Activated CD4-positive, alpha-beta T cell treated with anti-CD3 and anti-CD28 coated beads for 1 hour (primary cell): ENCODE data around the gene ICOSLG.
"Not testable (repeated sequence)": the region's sequence is repeated elsewhere in the genome, so short reads cannot be mapped to it uniquely, and the experiment has no call there.

Experiments
- DNase-seq: peaks from one replicate; pipeline ENCODE4 v3.0.0-alpha.2; 2020

The ICOSLG gene

DNA sequence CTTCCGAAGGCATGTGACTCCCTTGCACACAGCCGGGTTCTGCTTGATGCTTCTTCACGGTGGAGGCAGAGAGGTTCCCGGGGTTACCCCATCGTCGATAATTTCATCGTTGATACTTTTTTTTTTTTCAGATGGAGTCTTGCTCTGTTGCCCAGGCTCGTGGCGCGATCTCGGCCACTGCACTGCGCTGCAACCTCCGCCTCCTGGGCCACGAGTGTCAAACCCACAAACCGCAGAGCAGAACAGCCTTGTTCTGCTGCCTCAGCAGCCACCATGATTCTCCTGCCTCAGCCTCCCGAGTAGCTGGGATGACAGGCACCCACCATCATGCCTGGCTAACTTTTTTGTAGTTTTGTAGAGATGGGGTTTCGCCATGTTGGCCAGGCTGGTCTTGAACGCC is 20.1 kb downstream of the ICOSLG start:
- DNase-seq, result not testable (repeated sequence)

DNA sequence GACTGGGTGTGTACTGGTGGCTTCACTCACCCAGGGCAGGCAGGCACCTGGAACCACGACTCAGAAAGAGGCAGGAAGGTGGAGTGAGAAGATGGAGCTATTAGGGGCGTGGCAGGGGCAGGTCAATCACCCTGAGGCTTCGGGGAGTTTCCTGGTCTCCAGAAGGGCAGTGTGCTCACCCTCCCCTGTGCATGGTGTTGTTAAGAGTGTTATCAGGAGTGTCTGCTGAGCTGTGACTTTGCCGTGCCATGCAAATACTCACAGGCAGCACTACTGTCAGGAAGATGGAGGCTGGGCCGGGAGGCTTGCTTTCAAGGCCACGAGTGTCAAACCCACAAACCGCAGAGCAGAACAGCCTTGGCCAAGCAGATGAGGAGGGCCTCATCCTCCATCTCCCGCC is 22.3 kb downstream of the ICOSLG start:
- not testable (repeated sequence) for DNase-seq

DNA sequence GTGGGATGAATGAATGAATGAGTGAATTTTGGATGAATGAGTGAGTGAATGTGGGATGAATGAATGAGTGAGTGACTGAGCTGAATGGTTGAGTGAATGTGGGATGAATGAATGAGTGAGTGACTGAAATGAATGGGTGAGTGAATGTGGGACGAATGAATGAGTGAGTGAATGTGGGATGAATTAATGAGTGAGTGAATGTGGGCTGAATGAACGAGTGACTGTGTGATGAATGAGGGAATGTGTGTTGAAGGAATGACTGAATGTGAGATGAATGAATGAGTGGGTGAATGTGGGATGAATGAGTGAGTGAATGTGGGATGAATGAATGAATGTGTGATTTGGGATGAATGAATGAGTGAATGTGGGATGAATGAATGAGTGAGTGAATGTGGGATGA is 28.8 kb downstream of the ICOSLG start:
- not testable (repeated sequence) for DNase-seq

DNA sequence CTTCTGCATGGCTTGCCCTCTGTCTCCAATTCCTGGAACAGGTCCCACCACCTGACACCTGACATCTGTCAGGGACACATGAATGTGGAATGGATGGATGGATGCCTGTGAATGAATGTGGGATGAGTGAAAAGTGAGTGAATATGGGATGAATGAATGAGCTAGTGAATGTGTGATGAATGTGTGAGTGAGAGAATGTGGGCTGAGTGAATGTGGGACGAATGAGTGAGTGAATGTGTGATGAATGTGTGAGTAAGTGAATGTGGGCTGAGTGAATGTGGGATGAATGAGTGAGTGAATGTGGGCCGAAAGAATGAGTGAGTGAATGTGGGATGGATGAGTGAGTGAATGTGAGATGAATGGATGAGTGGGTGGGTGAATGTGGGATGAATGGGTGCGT is 29.2 kb downstream of the ICOSLG start:
- DNase-seq, result not testable (repeated sequence)

DNA sequence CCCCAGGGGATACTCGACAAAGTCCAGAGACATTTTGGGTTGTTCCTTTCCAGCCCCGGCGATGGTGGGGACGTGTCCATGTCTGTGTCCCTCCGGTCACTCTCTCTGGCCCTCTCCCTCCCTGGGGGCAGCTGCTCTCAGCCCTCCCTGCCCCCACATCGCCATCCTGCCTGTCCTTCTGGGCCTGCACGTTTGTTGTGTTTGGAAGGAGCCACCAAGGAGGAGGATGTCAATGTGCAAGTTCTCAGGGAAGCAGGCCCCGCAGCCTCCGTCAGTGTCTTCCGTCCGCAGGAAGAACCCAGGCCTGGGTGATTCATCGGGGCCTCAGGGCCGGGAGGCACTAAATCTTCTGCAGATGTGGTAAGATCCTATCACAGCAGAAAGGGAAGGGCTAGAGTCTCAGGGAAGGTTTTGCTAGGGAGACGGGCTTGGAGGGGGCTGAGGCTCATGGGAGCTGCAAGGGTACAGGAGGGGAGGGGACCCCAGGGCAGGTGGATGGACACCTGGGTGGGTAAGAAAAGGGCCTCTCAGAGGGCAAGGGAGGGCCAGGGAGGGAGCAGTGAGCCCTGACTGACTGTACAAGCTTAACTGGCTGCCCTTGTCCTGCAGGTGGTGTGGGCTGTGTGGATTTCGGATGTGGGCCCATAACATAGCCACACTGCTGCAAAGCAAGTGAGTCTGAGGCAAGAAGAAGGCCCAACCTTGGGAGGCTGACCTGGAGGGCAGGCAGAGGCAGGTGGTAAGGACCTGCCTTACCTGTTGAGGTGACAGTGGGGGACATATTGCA is 32.7 kb downstream of the ICOSLG start:
- not testable (repeated sequence) for DNase-seq

DNA sequence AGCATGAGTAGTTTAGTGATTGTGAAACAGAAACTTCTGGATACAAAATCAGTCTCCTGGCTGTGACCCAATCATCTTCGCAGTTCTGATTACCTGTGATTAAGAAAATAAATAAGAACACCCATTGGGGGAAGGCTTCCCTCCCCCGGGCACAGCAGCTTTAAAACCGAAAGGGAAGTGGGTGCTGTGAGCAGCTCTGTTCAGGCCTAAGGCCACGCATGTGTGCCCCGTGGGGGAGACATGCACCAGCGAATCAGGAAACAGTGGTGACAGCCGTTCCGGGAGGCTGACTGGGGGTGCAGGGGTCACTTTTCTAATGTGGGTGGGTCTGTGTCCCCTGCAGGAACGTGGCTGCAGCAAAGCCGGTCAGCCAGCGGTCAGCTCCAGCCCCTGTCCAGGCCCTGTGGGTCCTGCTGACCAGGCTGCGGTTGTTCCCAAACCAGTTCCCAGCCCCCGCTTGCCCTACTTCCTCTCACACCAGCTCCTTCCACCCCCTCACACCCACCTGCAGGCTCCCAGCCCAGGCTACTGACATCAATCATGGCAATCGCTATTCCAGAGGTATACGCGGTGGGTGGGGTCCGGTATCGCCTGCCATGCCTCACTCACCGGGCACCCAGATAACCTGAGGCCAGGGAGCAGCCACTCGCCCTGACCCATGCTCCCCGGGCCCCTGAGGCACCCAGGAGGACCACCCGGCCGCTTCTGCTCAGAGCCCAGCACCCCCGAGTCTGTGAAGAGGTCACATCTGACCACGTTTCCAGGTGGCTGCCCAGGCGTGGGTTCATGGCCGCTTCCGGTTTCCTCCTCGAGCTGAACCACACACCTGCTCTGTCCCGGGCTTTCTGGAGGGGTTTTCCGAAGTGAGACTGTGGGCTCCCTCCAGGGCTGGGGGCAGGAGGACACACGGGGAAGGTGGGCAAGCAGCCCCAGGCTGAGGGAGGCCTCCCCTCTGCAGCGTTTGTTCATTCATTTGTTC is 33.8 kb downstream of the ICOSLG start:
- not testable (repeated sequence) for DNase-seq

DNA sequence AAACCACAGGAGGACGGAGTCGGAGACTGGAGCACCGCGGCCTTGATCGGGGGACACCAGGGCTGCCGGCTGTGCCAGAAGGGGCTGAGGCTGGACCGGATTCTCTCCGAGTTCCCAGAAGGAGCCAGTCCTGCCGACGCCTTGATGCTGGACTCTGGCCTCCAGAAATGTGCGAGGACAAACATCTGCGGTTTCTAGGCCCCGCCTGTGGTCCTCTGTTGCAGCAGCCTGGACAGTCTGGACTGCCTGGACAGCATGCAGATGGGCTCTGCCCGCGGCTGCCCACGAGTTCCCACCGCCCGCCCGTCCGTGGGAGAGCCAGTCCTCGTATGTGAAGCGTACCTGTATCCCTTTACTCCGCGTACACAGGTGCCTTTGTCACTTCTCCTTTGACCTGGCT is 34.6 kb downstream of the ICOSLG start:
- DNase-seq, result not testable (repeated sequence)

DNA sequence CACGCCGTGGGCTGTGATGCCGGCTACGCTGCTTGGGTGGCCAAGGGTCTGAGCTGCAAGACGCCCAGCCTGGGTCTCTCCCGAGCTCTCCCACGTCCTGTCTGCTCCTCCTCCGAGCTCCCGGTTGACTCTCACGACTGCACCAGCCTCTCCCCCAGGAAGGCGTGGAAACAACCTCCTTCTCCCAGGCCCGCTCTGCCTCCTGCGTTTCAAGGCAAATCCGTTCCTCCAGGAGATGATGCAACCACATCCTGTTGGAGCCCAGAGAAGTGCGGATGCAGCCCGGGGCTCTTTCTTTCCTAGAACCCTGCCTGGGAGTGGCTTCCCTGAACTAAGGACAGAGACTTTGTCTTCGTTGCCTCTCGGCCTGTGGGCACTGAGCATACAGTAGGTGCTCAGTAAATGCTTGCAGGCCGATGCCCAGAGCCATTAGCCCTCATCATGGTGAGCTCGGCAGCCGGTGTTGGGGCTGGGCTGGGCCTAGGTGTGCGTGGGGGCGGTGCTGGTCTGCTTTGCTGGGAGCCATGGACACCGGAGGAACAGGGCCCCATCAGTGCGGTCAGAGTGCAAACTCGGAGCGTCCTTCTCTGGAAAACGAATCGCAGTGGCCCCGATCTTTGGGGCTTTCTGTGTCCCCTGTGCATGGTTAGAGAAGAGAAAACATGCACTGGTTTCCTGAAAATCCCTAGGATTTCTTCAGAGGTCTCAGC is 38.0 kb downstream of the ICOSLG start:
- not testable (repeated sequence) for DNase-seq

DNA sequence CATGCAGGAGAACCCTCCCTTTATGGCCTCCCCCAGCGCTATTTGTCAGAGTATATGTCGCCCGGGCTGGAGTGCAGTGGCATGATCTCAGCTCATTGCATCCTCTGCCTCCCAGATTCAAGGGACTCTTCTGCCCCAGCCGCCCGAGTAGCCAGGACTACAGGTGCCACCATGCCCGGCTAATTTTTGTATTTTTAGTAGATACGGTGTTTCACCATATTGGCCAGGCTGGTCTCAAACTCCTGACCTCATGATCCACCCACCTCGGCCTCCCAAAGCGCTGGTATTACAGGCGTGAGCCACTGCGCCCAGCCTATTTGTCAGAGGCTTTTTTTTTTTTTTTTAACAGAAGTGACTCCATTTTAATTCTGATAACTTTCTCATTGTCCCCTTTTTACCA is 40.7 kb downstream of the ICOSLG start:
- DNase-seq, result not testable (repeated sequence)

DNA sequence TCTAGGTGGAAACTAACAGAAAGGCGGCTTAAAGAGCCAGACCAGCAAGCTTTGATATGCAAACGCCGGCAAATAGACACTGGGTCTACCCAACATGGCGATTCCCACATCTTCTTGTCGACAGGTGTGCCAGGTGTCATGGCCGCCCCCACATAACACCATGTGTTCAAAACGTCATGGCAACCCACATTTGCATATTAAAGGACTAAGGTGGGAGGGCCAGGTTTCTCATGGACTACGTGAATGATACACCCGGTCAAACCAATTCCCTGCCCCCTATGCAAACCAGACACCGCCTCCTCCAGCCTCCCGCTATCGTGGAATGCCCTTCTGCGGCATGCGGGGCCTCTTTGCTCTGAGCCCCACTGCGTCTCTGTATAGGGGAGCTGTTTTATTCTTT is 41.3 kb downstream of the ICOSLG start:
- no peak for DNase-seq

DNA sequence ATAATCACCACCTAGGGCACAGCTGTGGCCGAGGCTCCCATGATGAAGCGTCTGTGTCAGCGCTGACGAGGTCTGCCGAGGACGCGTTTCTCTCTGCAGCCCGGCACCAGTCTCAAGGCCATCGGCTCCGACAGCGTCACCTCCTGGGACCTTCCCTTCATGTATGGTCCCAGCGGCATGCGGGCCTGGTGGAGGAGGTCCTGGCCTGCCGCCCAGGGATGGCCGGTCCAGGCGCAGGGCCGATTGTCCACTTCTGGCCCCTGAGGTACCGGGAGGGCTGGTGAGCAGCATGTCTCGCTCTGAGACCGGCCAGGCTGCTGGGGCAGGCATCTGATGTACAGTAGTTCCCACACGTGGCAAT is 43.6 kb downstream of the ICOSLG start:
- not testable (repeated sequence) for DNase-seq

DNA sequence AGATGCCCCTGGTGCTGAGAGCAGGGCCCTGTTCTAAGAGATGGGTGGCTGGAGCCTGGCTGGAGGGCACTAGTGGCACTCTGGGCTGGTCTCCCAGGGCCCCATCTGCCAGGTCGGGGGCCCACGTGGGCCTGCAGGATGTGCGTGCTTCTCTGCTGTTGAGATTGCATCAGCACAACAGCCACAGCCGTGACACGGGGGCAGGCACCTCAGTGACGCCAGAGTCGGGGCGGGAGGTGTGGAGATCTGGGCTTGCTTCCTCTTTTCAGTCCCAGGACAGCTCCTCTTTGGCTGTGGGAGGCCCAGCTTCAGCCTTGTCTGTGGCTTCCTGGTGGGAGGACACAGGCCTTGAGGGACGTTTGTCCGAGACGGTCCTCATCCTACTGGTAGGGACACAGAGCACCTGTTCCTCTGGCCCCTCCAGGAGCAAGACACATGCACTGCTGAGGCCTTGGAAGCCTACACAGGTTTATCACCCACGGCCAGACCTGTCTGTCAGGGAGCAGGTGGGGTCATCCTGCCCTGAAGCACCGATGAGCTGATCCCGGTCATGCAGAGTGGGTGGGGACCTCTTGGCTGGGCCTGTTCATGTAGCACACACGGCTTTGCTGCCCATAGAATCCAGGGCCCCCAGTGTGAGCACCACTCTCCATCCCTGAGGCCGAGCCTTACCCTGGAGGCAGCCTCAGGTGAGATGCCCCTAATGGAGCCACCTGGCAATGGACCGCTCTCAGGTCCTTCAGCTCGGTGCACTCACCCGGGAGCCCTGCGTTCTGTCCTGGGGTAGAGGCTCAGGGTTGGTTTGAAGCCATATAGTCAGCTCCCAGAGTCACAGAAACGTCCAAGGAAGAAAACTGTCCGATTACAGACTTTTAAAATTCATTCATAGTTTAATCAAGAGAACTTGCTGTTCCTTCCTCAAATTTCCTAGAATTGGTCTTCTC is 44.3 kb downstream of the ICOSLG start:
- DNase-seq, result peak; percentile 40

DNA sequence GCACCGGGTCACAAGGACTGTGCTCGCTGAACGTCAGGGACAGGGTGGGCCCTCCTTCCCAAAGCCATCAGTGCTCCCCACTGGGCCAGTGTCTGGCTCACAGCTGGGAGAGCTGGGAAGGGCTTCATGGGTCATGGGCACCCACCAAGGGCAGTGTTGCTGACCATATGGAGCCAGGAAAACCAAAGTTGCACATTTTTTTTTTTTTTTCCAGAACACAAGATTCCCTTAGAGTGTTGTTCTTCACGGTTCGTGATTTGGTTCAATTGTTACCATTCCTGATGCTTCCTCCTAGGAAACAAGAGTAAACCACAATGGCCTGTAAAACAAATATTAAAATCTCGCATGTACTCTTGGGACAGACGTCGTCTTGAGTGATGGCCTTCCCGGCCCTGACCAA is 45.9 kb downstream of the ICOSLG start:
- DNase-seq, result not testable (repeated sequence)

DNA sequence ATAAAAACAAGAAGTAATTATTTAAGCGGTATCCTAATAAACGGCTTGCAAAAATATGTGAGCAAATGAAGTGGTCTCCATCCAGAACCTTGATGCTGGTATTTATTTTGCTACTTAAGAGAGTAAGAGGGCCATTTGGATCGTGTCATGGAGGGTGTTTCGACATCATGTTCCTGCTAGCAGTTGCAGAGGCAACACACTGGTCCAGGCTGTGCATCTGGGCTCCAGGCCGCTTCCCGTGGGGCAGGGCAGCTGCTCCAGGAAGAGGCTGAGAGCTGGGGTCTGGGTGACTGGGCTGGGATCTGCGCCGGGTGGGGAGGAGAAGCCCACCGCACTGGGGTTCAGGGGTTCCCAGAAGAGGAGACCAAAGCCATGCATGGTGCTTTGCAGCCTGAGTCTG is 46.3 kb downstream of the ICOSLG start:
- DNase-seq, result not testable (repeated sequence)

DNA sequence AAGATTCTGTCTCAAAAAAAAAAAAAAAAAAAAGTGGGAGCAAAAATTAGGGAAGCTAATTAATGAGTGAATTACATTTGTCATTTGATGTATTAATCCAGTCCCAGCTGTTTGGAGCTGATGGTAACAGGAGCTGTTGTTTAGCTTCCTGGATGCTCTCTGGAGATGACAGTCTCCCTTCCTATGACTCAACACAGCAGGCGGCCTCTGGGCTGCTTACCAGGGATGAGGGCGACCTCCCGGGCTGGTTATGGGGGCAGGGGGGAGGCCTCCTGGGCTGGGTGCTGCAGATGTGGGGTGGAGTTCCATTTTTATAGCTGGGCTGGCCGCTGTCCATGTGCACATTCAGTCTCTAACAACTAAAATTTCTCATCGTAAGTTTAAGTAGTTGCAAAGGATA is 47.6 kb downstream of the ICOSLG start:
- not testable (repeated sequence) for DNase-seq

DNA sequence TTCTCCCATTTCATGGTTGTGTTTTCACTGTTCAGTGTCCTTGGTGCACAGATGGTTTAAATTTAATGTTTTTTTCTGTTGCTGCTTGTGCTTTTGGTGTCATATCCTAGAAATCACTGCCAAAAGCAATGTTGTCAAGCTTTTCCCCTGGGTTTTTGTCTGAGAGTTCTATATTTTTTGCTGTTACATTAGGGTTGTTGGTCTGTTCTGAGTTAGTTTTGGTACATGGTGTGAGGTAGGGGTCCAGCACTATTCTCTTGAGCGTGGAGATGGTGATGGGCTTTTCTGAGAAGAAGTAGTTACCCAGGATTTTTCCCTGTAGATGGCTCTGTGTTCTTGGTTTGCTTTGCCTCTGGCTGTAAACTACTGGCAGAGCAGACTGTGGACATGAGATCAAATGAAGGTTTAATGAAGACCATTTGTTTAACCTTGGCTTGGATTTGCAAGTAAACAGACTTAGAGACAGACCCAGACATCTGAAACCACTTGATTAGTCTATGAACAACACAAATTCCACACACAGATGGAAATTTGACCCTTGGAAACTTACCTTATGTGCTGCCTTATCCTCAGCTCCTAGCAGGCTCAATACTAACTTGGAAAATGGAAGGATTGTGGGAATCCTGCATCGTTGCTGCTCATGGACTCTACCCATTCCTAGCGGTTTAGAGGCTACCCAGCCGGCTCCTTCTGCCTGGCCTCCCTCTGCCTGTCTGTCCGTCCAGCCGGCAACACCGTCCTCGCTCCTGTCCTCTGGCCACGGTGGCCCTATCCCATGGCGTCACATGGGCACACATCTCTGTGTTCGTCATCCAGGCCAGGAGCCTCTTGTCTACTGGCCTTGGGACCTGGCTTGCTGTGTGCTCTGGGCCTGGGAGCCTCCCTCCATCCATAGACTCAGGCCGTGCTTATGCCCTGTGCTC is 50.1 kb downstream of the ICOSLG start:
- DNase-seq, result not testable (repeated sequence)

DNA sequence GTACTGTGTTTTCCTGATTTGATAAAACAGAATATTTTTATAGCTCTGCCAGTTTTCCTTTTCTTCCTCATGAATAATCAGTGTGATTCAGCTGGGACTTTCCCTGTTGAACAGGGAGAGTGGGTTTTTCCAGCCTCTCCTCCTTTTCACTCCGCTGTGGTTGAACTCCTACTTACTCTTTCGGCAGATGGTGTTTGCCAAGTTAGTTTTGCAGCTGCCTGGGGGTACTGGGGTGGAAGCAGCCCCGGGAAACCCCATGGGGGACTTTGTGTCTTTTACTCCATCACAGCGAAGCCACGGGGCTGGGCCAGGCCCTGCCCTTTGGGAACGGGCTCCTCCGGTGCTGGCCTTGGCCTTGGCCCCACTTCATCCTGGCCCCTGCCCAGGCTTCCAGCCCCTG is 55.9 kb downstream of the ICOSLG start:
- DNase-seq, result not testable (repeated sequence)

DNA sequence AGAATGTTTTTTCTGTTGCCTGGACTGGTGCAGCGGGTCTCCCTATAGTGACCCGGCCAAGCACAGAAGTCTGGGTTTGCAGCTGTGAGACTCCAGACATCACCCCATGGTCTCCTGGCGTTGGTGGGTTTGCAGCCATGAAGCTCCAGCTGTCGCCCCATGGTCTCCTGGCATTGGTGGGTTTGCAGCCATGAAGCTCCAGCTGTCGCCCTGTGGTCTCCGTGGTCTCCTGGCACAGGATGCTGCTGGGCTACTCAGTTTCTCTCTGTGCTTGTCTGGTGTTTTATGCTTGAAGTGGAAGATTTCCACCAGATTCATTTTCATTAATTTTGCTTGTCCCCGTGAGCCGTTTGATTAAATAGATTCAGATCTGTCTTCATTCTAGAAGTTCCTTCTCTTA is 58.5 kb downstream of the ICOSLG start:
- DNase-seq, result not testable (repeated sequence)

DNA sequence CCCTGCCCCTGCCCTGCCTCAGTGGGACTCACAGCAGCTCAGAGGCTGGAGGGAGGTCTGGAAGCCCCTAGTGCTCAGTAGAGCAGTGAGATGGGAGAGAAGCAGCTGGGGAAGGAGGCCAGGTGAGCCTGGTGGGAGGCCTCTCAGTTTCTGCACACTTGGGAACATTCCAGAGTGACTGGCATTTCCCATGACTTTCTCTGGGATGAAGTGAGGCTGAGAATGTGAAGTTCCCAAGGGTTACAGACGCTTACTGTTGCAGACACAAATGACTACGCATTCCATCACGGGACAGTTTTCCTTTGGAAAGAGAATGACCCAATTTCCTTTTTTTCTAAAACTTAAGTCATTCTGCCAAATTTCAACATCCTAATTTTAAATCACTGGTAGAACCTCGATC is 59.2 kb downstream of the ICOSLG start:
- DNase-seq, result not testable (repeated sequence)

DNA sequence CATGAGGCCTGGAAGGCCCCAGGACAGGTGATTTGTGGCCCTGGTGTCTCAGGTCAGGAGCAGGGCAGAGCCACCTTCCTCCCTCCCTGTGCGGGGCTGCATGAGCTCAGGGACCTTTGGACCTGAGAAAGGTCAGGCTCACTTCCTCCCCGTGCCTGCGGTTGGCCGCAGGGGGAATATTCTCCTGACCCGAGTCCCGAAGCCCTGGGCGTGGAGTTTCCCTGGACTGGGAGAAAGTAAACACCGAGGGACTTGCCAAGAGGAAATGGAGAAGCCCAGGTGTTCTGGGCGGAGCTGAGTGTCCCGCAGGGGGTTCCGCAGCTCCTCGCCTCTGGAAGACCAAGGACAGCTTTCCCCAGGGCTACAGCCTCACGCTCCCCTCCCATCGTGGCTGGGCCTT is 64.6 kb downstream of the ICOSLG start:
- not testable (repeated sequence) for DNase-seq

DNA sequence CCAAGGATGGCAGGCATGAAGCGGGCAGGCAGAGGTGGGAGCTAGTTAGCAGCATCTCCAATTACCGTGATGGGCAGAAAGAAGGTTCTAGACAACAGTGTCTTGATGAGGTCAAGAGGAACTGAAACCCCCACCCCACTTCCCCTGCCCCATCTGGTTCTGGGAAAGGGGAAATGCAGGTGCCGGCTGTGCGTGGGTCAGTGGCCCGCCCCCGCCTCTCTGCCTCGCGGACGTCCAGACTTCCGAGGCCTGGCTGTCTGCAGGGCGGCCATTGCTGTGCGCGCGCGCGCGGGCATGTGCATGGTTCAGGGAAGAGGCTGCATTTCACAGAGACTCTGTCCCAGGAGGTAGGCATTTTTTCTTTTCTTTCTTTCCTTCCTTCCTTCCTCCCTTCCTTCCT is 65.6 kb downstream of the ICOSLG start:
- DNase-seq, result not testable (repeated sequence)
